Endothelial cell (in vitro differentiated cells): ENCODE data around the gene NADSYN1. TPM values are rescaled to one million over a fixed set of nuclear protein-coding genes. Genes with fewer than 3 reads are reported as not detected.

Experiments
- DNase-seq: peaks from one replicate; pipeline ENCODE4 v3.0.0; 2021; ENCODE audit warnings: low spot score
- H3K27ac Mint-ChIP-seq: one replicate; pipeline ENCODE4 v1.8.0; 2021; ENCODE audit warnings: mixed read lengths, inconsistent platforms; ENCODE audit not compliant: unreplicated experiment
- H3K27me3 Mint-ChIP-seq: one replicate; pipeline ENCODE4 v1.8.0; 2021; ENCODE audit warnings: mild to moderate bottlenecking, moderate library complexity, mixed read lengths, inconsistent platforms; ENCODE audit not compliant: unreplicated experiment
- H3K36me3 Mint-ChIP-seq: one replicate; pipeline ENCODE4 v1.8.0; 2021; ENCODE audit warnings: mild to moderate bottlenecking, low read depth, mixed read lengths, inconsistent platforms; ENCODE audit not compliant: unreplicated experiment
- H3K4me1 Mint-ChIP-seq: one replicate; pipeline ENCODE4 v1.8.0; 2021; ENCODE audit warnings: mild to moderate bottlenecking, mixed read lengths, inconsistent platforms; ENCODE audit not compliant: unreplicated experiment
- H3K4me3 Mint-ChIP-seq: one replicate; pipeline ENCODE4 v1.8.0; 2021; ENCODE audit warnings: mild to moderate bottlenecking, mixed read lengths, inconsistent platforms; ENCODE audit not compliant: unreplicated experiment
- H3K9me3 Mint-ChIP-seq: one replicate; pipeline ENCODE4 v1.8.0; 2021; ENCODE audit warnings: mixed read lengths, inconsistent platforms; ENCODE audit not compliant: unreplicated experiment
- CTCF ChIP-seq: fragments of 200-600 bp; sonication (generic); IDR thresholded peaks from one replicate; pipeline ENCODE4 v1.5.0; 2021; ENCODE audit warnings: antibody characterized with exemption; ENCODE audit not compliant: unreplicated experiment
- long read RNA-seq: library from polyadenylated mRNA; unstranded; transcript quantifications from one replicate; pipeline ENCODE4 v2.0.0, GENCODE V29; 2020; ENCODE audit not compliant: unreplicated experiment
- total RNA-seq: library from RNA; stranded (reverse); fragmentation: NEBNext Ultra II Directional; extraction: Animal tissue kit (Norgen Biotek cat#: 25700); gene quantifications from one replicate; pipeline ENCODE4 v1.2.1, GENCODE V29; 2021; ENCODE audit not compliant: unreplicated experiment

Gene NADSYN1
- total RNA-seq, result 69.0 TPM
- long read RNA-seq, transcript NADSYN1-201 (21 exons, 2,773 nt), result major isoform, 25 of 31 reads
- long read RNA-seq, partial matches to known transcripts, result 4 of 31 reads
- long read RNA-seq, other reads (novel, unspliced or antisense), result 2 of 31 reads

- Mint-ChIP-seq H3K4me1 (peaks cover 32% of the 10 kb centered on the region), H3K27ac (peak within 1 kb of the TSS; percentile 85), H3K27me3 (peaks cover 16% of the 10 kb centered on the region), H3K9me3 (no peaks in the 10 kb centered on the region), H3K4me3 (peak within 1 kb of the TSS; percentile 93), H3K36me3 (peaks cover 40% of the 10 kb centered on the region)
- TF ChIP-seq CTCF, result no peak
- DNase-seq, result peak; percentile 97
Measured at GRCh38 chr11:71453037-71453917, at the start of gene NADSYN1. Gene NADSYN1 (plus strand): TSS chr11:71453203. CDS start chr11:71453297, 94 bp downstream.

- no peaks in the 10 kb centered on the region for H3K4me1 Mint-ChIP-seq
- peaks cover 13% of the 10 kb centered on the region for H3K36me3 Mint-ChIP-seq
- DNase-seq, result no peak
- H3K9me3 Mint-ChIP-seq, result no peaks in the 10 kb centered on the region
- peak overlapping the region; percentile 67 for H3K4me3 Mint-ChIP-seq
- H3K27me3 Mint-ChIP-seq, result peaks cover 1% of the 10 kb centered on the region
- no peak for TF ChIP-seq CTCF
- no peak overlapping the region for H3K27ac Mint-ChIP-seq
Measured at GRCh38 chr11:71404209-71404608, 48.8 kb upstream of the NADSYN1 start.

GRCh38 chr11:71406681-71407080, 46.3 kb upstream of the NADSYN1 start:
- Mint-ChIP-seq H3K4me1 (no peaks in the 10 kb centered on the region), H3K27ac (no peak overlapping the region), H3K9me3 (no peaks in the 10 kb centered on the region), H3K27me3 (no peaks in the 10 kb centered on the region), H3K36me3 (peaks cover 11% of the 10 kb centered on the region), H3K4me3 (no peak overlapping the region)
- no peak for TF ChIP-seq CTCF
- no peak for DNase-seq

GRCh38 chr11:71407356-71407755, 45.6 kb upstream of the NADSYN1 start:
- Mint-ChIP-seq H3K27ac (no peak overlapping the region), H3K4me1 (no peaks in the 10 kb centered on the region), H3K9me3 (no peaks in the 10 kb centered on the region), H3K4me3 (no peak overlapping the region), H3K36me3 (peaks cover 9% of the 10 kb centered on the region), H3K27me3 (no peaks in the 10 kb centered on the region)
- TF ChIP-seq CTCF, result no peak
- DNase-seq, result no peak

GRCh38 chr11:71408826-71409225, 44.2 kb upstream of the NADSYN1 start:
- Mint-ChIP-seq H3K9me3 (no peaks in the 10 kb centered on the region), H3K4me3 (no peak overlapping the region), H3K27ac (no peak overlapping the region), H3K4me1 (no peaks in the 10 kb centered on the region), H3K27me3 (no peaks in the 10 kb centered on the region), H3K36me3 (peaks cover 7% of the 10 kb centered on the region)
- TF ChIP-seq CTCF, result no peak
- DNase-seq, result no peak
